ENCODE measurements around the gene TMEM161A.
"Not testable (repeated sequence)": the region's sequence is repeated elsewhere in the genome, so short reads cannot be mapped to it uniquely, and the experiment has no call there.

TMEM161A gene

GRCh38 chr19:19121371-19121770 lies 16.9 kb downstream of the TMEM161A start:
- no peak for DNase-seq (ENCODE audit: low read depth)

DNA sequence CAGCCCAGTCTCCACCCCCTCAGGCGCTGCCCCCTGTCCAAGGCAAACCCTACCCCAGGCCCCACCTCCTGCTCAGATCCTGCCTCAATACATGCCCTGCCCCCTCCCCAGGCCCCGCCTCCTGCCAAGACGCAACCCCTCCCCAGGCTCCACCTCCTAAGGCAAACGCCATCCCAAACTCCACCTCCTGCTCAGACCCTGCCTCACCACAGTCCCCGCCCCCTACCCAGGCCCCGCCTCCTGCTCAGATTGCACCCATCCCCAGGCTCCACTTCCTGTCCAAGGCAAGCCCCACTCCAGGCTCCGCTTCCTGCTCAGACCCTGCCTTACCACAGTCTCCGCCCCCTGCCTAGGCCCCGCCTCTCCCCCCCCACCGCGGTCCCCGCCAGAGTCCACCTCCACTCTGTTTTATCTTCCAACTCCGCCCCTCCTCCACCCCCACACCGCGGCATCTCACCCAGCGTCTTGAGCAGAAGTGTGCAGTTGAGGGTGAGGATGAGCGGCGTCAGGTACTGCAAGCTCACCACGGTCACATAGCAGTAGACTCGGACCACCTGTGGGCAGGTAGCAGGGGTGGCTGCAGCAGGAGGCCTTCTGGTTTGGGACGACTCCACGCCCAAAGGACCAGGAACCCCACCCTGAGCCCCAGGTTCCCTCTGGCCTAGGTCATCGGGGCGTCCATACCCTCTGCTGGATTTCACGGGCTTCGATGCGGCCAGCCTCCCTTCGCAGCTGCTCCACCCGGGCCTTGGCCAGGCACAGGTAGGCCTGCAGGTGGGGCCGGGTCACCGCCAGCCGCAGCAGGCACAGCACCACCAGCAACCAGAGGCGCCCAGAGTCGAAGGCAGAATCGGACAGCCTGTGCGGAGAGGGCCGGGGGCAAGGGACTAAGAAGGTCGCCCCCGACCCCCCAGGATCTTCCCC lies 17.7 kb downstream of the TMEM161A start:
- DNase-seq (ENCODE audit: low read depth) = peak; percentile 57

GRCh38 chr19:19119325-19120237 lies 18.7 kb downstream of the TMEM161A start:
- no peak for DNase-seq (ENCODE audit: low read depth)

DNA sequence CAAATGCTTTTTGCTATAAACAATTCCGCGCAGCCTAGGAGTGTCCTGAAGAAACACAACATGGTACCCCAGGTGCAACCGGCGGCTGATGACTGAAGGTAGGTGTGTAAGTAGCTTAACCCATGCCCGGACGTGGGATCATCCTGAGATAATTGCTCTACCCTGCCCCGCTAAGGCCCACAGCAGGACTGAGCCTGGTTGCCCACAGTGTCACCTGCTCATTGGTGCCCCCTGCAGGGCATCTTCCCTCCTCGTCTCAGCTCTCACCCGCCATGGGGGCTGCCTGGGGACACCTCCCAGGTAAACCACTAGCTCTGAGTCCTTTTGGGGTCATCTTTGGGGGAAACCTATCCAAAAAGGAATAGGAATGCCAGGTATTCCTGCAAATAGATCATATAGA lies 22.3 kb downstream of the TMEM161A start:
- peak; percentile 40 for DNase-seq (ENCODE audit: low read depth)

- DNase-seq (ENCODE audit: low read depth) = peak; percentile 67
These were observed 25.1 kb downstream of the TMEM161A start for GRCh38 chr19:19113040-19113626.

DNA sequence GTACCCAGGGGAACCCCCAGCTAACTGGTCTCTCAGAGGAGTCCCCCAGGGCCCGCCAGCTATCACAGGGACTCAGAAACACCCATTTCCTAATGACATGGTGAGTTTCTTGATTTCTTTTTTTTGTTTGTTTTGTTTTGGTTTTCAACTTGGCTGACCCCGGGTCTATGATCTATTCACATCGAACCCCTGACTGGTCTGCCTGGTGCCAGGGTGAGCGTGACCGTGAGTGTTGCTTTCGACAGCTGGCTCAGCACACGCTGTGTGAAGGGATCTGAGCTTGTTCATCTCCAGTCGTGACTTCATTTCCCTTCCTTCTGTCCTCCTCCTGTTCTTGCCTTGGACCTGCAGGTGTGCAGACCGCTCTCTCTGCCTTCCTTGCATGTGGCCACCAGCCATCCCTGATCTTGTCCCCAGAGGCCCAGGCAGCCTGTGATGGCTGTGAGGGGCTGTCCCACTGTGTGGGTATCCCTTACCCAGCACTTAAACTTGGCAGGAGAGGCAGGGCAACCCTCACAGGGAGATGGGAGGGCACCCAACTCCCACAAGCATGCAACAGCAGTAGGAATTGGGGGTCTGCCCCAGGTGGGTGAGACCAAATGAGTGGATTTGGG lies 26.2 kb downstream of the TMEM161A start:
- no peak for DNase-seq (ENCODE audit: low read depth)

GRCh38 chr19:19111136-19111835 lies 27.0 kb downstream of the TMEM161A start:
- no peak for DNase-seq (ENCODE audit: low read depth)

DNA sequence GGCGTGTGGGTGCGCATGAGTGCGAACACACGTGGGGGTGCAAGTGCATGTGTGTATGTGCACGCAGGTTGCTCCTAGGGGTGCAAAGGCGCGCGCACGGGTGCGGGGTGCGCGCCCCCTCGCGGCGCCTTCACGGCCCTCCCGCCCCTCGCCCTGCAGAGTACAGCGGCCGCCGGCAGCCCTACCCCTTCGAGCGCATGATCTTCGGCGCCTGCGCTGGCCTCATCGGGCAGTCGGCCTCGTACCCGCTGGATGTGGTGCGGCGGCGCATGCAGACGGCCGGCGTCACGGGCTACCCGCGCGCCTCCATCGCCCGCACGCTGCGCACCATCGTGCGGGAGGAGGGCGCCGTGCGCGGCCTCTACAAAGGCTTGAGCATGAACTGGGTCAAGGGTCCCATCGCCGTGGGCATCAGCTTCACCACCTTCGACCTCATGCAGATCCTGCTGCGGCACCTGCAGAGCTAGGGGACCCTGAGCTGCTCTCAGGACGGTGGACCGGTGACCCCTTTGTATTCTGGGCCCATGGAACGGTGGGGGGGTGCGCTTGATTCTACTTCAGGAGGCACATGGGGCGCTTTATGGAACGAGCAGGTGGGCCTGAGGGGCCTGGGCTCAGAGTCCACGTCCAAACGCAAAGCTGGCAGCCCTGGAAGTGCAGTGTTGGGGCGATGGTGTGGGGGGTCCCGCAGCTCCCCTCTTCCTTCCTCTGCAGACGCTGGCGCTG lies 27.7 kb downstream of the TMEM161A start:
- no peak for DNase-seq (ENCODE audit: low read depth)

DNA sequence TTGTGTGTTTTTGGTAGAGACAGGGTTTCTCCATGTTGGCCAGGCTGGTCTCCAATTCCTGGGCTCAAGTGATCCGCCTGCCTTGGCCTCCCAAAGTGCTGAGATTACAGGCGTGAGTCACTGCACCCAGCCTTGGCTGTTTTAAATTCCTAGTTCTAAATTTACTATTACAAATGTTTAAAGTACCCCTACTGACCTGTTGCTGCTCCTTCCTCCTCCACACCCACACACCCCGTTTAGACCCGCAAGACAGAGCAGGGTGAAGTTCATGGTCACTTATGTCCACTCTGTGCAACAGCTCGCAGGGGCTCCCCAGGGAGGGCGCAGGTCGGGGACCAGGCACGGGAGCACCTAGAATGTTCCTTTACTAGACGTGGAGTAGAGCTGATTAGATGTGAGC lies 28.7 kb downstream of the TMEM161A start:
- peak; percentile 16 for DNase-seq (ENCODE audit: low read depth)

- DNase-seq (ENCODE audit: low read depth) = no peak
These were observed 30.6 kb downstream of the TMEM161A start for GRCh38 chr19:19107654-19108053.

GRCh38 chr19:19106938-19107337 lies 31.3 kb downstream of the TMEM161A start:
- DNase-seq (ENCODE audit: low read depth) = not testable (repeated sequence)

GRCh38 chr19:19106056-19106551 lies 32.2 kb downstream of the TMEM161A start:
- DNase-seq (ENCODE audit: low read depth) = no peak

- DNase-seq (ENCODE audit: low read depth) = peak; percentile 68
These were observed 32.8 kb downstream of the TMEM161A start for GRCh38 chr19:19105365-19106055.

DNA sequence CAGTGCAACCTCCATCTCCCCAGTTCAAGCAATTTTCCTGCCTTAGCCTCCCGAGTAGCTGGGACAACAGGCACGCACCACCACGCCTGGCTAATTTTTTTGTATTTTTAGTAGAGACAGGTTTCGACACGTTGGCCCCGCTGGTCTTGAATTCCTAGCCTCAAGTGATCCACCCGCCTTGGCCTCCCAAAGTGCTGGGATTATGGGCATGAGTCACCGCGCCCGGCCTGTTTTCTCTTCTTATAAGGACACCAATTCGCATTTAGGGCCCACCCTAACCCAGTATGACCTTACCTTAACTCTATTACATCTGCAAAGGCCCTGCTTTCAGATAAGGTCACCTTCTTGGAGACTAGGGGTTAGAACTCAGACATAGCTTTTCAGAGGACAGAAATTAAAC lies 35.1 kb downstream of the TMEM161A start:
- no peak for DNase-seq (ENCODE audit: low read depth)

- DNase-seq (ENCODE audit: low read depth) = not testable (repeated sequence)
These were observed 35.7 kb downstream of the TMEM161A start for GRCh38 chr19:19102566-19102965.

- DNase-seq (ENCODE audit: low read depth) = no peak
These were observed 36.7 kb downstream of the TMEM161A start for GRCh38 chr19:19101540-19101939.

DNA sequence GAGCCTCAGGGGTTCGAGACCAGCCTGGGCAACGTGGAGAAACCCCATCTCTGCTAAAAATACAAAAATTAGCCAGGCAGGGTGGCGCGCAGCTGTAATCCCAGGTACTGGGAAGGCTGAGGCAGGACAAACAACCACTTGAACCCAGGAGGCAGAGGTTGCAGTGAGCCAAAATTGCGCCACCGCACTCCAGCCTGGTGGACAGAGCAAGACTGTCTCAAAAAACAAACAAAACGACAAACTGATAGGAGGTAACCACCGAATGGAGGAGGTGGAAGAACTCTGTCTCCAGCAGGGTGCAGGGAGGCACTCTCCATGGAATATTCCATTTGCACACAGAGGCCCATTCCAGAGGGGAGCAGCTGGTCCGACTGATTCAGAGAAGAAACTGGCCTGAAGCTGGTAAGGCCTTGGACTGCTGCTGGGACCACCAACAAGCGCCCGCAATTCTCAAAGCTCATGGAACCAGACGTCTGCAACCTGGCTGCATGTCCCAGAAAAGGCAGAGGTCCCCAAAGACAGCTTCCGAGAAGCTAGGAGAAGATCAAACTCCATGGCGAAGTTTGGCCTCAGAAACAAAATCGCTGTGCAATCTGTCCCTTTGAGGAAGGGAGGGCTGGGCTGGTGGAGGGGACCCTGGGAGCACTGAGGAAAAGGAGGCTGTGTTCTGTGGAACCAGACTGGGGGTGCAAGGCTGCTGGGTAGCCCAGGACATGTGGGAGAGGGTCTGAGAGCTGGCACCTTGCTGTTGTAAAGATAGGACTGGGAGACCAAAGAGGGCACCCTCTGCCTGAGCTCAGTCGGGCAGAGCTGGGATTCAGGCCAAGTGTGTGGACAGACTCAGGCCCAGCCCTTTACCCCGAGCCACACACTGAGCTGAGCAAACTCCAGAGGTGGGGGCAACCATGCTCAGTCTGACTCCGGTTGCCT lies 39.3 kb downstream of the TMEM161A start:
- DNase-seq (ENCODE audit: low read depth) = no peak

DNA sequence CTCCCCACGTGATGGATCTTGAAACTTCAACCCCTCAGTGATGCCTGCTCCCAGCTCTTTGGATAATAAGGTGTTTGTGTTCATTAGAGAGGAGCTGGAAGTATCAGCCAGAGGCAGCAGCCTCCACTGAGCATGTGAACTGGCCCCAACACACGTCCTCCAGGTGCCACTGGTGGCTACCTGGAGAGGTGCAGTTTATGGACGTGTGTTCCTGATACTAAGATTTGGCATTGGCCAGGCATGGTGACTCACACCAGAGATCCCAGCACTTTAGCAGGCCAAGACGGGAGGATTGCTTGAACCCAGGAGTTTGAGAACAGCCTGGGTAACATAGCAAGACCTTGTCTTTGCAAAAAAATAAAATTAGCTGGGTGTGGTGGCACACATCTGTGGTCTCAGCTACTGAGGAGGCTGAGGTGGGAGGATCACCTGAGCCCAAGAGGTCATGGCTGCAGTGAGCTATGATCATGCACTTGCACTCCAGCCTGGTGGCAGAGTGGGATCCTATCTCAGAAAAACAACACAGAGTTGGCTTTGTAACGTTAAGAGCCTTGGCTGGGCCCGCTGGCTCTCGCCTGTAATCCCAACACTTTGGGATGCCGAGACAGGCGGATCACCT lies 40.1 kb downstream of the TMEM161A start:
- DNase-seq (ENCODE audit: low read depth) = no peak
